ENCODE measurements around the gene GTF3C4. TPM values are rescaled to one million over a fixed set of nuclear protein-coding genes. Genes with fewer than 3 reads are reported as not detected.

GTF3C4 gene
- total RNA-seq, 1 experiment from 2014 or later, result 42.5 TPM

DNA sequence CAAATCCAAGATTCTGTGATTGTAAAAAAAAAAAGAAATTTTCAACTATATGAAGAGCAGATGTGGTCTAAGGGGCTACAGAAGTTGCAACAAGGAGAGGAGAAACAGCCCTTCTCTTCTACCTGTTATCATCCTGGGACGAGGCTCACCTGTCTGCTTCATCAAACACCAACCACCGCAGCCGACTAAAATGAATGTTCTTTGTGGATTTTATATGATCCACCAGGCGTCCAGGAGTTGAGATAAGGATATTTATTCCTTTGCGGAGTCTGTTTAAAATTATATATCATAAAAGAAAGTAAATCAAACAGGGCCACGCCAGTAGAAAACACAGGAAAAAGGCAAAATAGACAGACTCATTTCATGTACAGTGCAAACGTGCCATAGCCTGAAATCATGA lies 22.0 kb upstream of the GTF3C4 start:
- H3K27ac ChIP-seq (ENCODE audit: insufficient read length, low read depth, low read length), result no peak overlapping the region
- Mint-ChIP-seq H3K36me3 (ENCODE audit: insufficient read depth in 1 of 3, low read depth in 3 of 3) (peaks cover 27 to 73% (median 61%) of the 10 kb centered on the region in 3 experiments), H3K9me3 (no peaks in the 10 kb centered on the region), H3K4me3 (no peak overlapping the region), H3K4me1 (no peaks in the 10 kb centered on the region), H3K27ac (no peak overlapping the region), H3K27me3 (ENCODE audit: low read depth) (no peaks in the 10 kb centered on the region)
- no peaks in the 10 kb centered on the region for H3K27me3 ChIP-seq (ENCODE audit: insufficient read depth, low read length)
- no peak overlapping the region for H2BK15ac ChIP-seq (ENCODE audit: low read depth, low read length)
- WGBS (ENCODE audit: extremely low coverage, insufficient read length, low lambda C conversion rate), result no CpG with 5 or more reads among the region's 7 CpGs
- no peak overlapping the region for H2AFZ ChIP-seq (ENCODE audit: low read length)
- H3K23ac ChIP-seq (ENCODE audit: insufficient read length, low read depth, low read length), result no peak overlapping the region
- no peak overlapping the region for H4K91ac ChIP-seq (ENCODE audit: insufficient read length, low read depth, low read length)
- H3K4me1 ChIP-seq (ENCODE audit: insufficient read depth, low read length), result no peaks in the 10 kb centered on the region
- no peaks in the 10 kb centered on the region for H3K79me2 ChIP-seq (ENCODE audit: insufficient read depth, low read length)
- H3K4ac ChIP-seq (ENCODE audit: low read depth, low read length), result no peak overlapping the region
- H4K8ac ChIP-seq (replicated peaks; ENCODE audit: insufficient read length, low read depth, low read length), result no peak overlapping the region
- no peak overlapping the region for H3K14ac ChIP-seq (ENCODE audit: insufficient read depth, low read length)
- H2BK5ac ChIP-seq (ENCODE audit: insufficient read length, low read length), result no peak overlapping the region
- H3K79me1 ChIP-seq (ENCODE audit: insufficient read depth, low read depth, low read length, poor library complexity, severe bottlenecking), result no peaks in the 10 kb centered on the region
- no peak overlapping the region for H2BK20ac ChIP-seq (ENCODE audit: low read depth, low read length, poor library complexity, severe bottlenecking)
- H3K23me2 ChIP-seq (ENCODE audit: insufficient read length, low read depth, low read length, poor library complexity, severe bottlenecking), result no peaks in the 10 kb centered on the region
- H4K20me1 ChIP-seq (ENCODE audit: control insufficient read depth, insufficient read depth, insufficient read length), result no peaks in the 10 kb centered on the region
- no peak overlapping the region for H4K5ac ChIP-seq (ENCODE audit: insufficient read length, low read depth, low read length)
- H3K9me3 ChIP-seq (ENCODE audit: control insufficient read depth, low read depth, low read length), result no peaks in the 10 kb centered on the region
- H3K18ac ChIP-seq (ENCODE audit: insufficient read length, low read depth, low read length), result no peak overlapping the region
- H2BK120ac ChIP-seq (ENCODE audit: low read depth, low read length, poor library complexity, severe bottlenecking), result no peak overlapping the region
- TF ChIP-seq CTCF (conservative IDR thresholded peaks at IDR 0.05), result no peak
- no peak for DNase-seq
- no peak overlapping the region for H3T11ph ChIP-seq (ENCODE audit: low read length)
- no peak overlapping the region for H2AK5ac ChIP-seq (ENCODE audit: insufficient read length, low read length)
- H3K4me2 ChIP-seq (ENCODE audit: insufficient read depth, insufficient read length, low read length), result no peak overlapping the region
- no peak overlapping the region for H3K56ac ChIP-seq (ENCODE audit: insufficient read length, low read depth, low read length)
- no peak overlapping the region for H3K9ac ChIP-seq (ENCODE audit: extremely low read depth, insufficient read length, low read length)
- no peak overlapping the region for H2BK12ac ChIP-seq (ENCODE audit: insufficient read length, low read depth, low read length)

Data from H9 (cell line).